NOMO-1 (cell line): ENCODE measurements around the gene COL25A1.
"Not testable (repeated sequence)": the region's sequence is repeated elsewhere in the genome, so short reads cannot be mapped to it uniquely, and the experiment has no call there.

Experiments used
- DNase-seq, 2 experiments: peaks; one replicate each; lab custom pipeline; 2025; ENCODE audit not compliant: unreplicated experiment in 2 of 2; lab: John Stamatoyannopoulos, UW

COL25A1 gene

GRCh38 chr4:109021630-109022029 lies 280.8 kb downstream of the COL25A1 start:
- DNase-seq: not testable (repeated sequence)

DNA sequence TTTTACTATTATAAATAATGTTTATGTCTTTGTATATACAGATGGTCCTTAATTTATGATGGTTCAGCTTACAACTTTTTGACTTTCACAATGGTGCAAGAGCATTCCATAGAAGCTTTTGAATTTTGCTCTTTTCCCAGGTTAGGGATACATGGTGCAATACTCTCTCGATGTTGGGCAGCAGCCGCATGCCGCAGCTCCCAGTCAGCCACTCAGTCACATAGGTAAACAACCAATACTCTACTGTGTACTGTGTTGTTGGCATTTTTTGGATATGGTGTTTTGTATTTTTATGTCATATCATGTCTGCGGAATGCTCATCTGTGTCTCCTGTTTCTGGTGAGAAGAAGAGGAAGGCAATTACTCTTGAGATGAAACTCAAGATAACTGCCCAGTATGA lies 281.6 kb downstream of the COL25A1 start:
- no peak for DNase-seq

GRCh38 chr4:109016200-109016599 lies 286.3 kb downstream of the COL25A1 start:
- DNase-seq: no peak

GRCh38 chr4:109015413-109015810 lies 287.0 kb downstream of the COL25A1 start:
- DNase-seq: no peak

DNA sequence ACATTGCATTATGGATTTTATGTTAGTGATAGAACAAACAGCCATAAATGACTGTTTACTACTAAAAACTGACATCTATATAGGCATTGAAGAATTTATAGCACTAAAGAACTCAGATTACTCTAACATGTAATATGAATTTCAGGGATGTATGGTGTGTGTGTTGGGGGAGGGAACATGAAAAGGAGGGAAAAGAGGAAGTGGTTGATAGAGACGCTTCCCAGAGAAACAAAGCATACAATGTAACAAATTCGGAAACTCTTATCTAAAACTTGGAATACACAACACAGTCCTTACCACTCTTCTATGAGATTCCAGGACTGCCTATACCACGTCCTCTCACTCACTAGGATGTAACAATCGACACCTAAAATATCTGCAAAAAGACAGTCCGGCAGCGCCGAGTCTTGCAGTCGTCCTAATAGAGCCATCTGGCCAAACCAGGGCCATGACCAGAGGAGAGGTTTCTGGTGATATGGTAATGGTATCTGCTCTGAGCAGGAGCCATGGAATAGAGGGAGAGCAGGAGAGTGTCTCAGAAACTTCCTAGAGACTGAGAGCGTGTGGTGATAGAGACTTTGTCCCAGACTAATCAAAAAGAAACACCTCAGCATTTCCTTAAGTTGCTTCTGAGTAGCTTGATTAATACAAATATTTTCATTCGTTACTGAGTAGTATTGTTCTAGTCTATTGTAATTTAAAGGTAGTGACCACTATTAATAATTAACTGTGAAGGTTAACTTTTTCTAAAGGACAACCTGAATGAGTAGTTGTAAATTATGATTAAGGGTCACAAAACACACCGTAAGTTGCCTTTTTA lies 287.7 kb downstream of the COL25A1 start:
- DNase-seq: no peak

DNA sequence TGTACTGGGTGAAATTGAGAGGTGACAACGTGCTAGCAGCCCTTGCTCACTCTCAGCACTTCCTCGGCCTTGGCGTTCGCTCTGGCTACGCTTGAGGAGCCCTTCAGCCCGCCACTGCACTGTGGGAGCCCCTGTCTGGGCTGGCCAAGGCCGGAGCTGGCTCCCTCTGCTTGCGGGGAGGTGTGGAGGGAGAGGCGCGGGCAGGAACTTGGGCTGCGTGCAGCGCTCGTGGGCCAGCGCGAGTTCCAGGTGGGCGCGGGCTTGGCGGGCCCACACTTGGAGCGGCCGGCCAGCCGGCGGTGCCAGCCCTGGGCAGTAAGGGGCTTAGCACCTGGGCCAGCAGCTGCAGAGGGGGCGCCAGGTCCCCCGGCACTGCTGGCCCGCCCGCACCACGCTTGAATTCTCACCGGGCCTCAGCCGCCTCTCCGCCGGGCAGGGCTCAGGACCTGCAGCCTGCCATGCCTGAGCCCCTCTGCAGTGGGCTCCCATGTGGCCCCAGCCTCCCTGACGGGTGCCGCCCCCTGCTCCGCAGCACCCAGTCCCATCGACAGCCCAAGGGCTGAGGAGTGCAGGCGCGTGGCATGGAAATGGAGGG lies 290.1 kb downstream of the COL25A1 start:
- DNase-seq: no peak

GRCh38 chr4:109011241-109012026 lies 291.0 kb downstream of the COL25A1 start:
- DNase-seq: no peak

DNA sequence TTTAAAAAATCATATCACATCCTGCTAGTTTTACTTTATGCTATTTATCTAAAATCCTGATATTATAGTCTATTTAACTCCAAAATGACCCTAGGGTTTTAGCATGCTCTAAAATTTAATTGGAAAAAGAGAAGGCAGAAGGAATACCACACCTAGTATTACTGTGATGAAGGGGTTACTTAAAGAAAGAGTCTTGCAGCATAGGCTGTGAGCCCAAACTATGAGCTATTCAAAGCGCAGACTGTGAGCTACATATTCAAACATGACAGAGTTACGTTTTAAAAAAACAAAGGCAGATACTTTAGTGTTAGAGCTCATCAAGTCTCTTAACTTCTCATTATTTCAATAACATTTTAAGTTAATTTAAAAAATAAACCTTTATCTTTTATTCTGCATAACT lies 291.9 kb downstream of the COL25A1 start:
- no peak for DNase-seq

- DNase-seq: no peak
These were observed 292.5 kb downstream of the COL25A1 start for GRCh38 chr4:109009909-109010308.

- DNase-seq: no peak
These were observed 294.5 kb downstream of the COL25A1 start for GRCh38 chr4:109007976-109008375.

- DNase-seq: peak; percentile 13 to 58
These were observed 296.9 kb downstream of the COL25A1 start for GRCh38 chr4:109005523-109005922.

GRCh38 chr4:109004418-109004817 lies 298.0 kb downstream of the COL25A1 start:
- DNase-seq: no peak

DNA sequence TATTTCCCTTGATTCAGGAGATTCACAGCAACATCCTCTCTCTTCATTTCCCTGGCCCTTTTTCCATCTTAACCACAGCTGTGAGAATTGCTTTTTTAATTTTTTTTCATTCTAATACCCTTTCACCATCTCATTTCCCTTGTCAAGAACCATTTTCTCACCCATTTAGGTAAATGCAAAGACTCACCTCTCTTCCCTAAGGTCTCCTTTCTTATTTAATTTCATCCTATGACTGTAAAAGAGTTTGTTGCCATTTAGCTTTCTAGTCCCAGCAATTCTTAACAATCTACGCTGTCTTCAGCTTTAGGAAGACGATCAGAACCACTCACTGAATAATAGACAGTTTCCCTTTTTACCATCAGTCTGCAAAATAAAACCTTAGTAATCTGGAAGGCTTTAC lies 298.5 kb downstream of the COL25A1 start:
- no peak for DNase-seq

- no peak for DNase-seq
These were observed 310.7 kb downstream of the COL25A1 start for GRCh38 chr4:108991551-108992328.

DNA sequence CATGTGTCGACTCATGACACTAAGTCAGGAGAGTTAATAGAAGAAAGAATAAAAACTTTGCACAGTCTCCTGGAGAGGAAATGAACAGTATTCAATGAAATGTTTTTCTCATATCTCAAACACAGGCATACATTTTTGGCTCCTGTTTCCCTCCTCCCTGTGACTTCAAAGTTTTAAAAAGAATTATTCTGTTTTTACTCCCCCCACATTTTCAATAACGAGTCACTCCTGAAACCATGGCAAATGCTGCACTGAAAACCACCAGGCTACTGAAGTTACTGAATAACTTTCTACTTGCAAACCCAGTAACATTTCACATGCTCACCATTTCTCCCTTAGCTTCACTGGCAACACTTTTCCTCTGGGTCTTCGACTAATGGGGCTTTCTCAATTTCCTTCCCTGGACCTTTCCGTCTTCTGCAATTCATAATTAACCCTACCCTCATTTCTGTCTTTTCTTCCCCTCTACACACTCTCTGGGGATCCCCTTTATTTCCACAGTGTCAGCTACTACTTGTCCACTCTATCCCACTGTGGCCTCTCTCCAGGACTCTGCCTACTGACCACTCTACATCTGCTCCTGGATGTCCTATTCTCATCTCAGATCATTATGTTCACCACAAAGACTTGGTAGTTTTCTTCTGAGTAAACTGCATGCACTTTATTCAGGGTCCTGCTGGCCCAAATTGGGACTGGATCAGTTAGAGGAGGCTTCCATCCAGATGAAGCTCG lies 313.8 kb downstream of the COL25A1 start:
- DNase-seq: no peak

DNA sequence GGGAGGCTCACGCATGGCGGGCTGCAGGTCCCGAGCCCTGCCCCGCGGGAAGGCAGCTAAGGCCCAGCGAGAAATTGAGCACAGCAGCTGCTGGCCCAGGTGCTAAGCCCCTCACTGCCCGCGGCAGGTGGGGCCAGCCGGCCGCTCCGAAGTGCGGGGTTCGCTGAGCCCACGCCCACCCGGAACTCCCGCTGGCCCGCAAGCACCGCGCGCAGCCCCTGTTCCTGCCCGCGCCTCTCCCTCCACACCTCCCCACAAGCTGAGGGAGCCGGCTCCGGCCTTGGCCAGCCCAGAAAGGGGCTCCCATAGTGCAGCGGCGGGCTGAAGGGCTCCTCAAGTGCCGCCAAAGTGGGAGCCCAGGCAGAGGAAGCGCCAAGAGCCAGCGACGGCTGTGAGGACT lies 318.0 kb downstream of the COL25A1 start:
- not testable (repeated sequence) for DNase-seq

GRCh38 chr4:108982402-108983185 lies 319.9 kb downstream of the COL25A1 start:
- no peak for DNase-seq

GRCh38 chr4:108980455-108981239 lies 321.8 kb downstream of the COL25A1 start:
- DNase-seq: no peak

- DNase-seq: no peak
These were observed 322.7 kb downstream of the COL25A1 start for GRCh38 chr4:108979759-108980158.
